Stimulated activated CD8-positive, alpha-beta memory T cell treated with anti-CD3 and anti-CD28 coated beads, Interleukin-12 subunit alpha, Interleukin-12 subunit beta, amount 100 ng/mL, for 24 hours (primary cell): Measurements from ENCODE around the gene ST6GALNAC1.
"Not testable (repeated sequence)": the region's sequence is repeated elsewhere in the genome, so short reads cannot be mapped to it uniquely, and the experiment has no call there.

Experiments used
- DNase-seq: peaks from one replicate; pipeline ENCODE4 v3.0.0-alpha.2; 2020; ENCODE audit errors: extremely low read depth

The ST6GALNAC1 gene

GRCh38 chr17:76642032-76642561, 1.5 kb downstream of the ST6GALNAC1 start:
- DNase-seq: no peak

GRCh38 chr17:76641501-76641900, 2.1 kb downstream of the ST6GALNAC1 start:
- no peak for DNase-seq

DNA sequence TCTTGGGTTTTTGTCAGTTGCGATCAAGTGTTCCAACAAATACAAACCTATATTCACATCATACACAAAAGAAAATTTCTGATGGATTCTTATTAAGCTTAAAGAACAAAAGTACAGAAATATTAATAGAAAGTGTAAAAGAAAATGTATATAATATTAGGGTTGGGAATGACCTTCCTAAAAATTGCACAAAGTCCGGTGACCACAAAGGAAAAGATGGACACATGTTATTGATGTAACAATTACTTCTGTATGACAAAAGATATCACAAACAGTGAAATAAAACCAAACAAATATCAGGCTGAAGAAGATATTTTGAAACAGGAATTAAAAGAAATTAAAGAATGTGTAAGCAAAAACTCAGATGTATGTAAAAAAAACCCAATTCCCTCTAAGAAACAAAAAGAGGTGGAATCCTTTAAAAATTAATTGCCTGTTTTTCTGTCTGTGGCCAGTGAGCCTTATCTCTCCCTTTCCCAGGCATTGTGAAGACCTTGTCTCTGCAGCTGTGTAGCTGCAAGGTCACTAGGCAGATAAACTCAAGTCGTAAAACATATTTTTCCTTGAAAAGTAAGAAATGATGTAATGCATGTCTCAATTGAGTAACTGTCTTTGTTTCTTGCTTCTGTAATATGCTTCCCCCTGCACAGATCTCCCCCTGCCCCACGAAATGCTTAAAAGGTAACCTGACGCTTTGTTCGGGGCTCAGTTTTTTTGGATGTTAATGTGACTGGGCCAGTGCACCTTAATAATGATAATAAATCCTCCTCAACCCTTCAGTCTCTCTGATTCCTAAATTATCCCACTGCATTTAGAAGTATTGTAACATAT, 2.8 kb downstream of the ST6GALNAC1 start:
- DNase-seq: no peak

DNA sequence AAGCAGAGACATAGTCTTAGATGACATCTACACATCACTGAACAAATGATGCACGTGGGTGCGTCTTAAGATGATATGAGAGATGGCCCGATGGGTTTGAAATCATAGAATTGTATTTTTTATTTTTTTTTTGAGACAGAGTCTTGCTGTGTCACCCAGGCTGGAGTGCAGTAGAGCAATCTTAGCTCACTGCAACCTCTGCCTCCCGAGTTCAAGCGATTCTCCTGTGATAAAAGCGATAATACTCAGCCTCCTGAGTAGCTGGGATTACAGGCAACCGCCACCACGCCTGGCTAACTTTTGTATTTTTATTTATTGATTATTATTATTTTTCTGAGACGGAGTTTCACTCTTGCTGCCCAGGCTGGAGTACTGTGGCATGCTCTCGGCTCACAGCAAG, 5.3 kb downstream of the ST6GALNAC1 start:
- no peak for DNase-seq

DNA sequence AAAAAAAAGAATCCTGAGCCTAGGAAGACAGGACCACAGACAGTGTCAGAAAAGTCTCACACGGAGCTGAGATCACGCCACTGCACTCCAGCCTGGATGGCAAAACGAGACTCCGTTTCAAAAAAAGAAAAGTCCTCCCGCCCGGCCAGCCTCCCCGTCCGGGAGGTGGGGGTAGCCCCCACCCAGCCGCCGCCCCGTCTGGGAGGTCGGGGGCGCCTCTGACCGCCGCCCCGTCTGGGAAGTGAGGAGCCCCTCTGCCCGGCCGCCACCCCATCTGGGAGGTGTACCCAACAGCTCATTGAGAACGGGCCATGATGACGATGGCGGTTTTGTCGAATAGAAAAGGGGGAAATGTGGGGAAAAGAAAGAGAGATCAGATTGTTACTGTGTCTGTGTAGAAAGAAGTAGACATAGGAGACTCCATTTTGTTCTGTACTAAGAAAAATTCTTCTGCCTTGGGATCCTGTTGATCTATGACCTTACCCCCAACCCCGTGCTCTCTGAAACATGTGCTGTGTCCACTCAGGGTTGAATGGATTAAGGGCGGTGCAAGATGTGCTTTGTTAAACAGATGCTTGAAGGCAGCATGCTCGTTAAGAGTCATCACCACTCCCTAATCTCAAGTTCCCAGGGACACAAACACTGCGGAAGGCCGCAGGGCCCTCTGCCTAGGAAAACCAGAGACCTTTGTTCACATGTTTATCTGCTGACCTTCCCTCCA, 6.9 kb downstream of the ST6GALNAC1 start:
- not testable (repeated sequence) for DNase-seq

DNA sequence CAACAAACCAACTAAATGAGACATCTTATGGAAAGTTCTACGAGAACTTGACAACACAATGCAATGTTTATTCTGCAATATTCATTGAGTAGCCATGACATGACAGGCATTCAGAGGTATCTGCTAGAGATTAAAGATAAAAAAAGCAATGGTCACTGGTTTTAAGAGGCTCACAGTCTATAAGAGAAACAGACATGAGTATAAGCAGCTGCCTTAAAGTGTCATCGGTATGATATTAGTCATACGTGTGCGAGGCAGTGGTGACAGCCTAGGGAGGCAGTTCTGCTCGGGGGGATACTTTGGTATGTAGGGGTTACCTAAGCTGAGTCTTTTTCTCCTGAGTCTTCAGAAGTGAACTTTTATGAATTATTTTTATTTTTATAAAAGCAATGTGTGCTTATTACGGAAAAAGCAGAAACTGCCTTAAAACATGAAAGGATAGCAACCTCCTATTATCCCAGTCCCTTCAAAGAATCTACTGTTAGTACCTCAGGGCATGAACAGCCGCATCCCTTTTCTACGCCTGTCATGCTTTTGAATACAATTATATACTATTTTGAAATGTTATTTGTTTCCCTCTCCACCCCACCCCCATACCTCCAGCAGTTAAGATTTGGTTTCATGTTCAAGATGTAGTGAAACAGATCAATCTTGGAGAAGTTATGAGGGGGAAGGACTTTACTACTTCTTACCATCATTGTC, 7.7 kb downstream of the ST6GALNAC1 start:
- DNase-seq: no peak

DNA sequence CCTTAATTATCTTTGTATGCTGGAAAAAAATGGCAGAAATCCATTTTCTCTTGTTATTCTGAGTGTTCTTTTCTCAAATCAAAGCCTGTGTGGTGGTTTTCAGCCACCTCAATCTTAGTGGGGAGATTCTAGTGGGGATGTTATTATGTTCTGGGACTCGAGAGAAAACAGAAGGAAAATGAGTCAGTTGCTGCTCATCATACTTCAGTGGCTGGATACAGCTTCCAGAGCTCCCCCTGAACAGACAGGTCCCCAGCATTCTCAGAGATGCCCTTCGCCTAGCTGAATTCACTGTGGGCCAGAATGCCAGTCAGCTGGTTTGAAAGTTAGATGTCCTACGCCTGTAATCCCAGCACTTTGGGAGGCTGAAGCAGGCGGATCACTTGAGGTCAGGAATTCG, 8.5 kb downstream of the ST6GALNAC1 start:
- DNase-seq: no peak

- DNase-seq: no peak
Measured at GRCh38 chr17:76633628-76634328, 9.8 kb downstream of the ST6GALNAC1 start.

DNA sequence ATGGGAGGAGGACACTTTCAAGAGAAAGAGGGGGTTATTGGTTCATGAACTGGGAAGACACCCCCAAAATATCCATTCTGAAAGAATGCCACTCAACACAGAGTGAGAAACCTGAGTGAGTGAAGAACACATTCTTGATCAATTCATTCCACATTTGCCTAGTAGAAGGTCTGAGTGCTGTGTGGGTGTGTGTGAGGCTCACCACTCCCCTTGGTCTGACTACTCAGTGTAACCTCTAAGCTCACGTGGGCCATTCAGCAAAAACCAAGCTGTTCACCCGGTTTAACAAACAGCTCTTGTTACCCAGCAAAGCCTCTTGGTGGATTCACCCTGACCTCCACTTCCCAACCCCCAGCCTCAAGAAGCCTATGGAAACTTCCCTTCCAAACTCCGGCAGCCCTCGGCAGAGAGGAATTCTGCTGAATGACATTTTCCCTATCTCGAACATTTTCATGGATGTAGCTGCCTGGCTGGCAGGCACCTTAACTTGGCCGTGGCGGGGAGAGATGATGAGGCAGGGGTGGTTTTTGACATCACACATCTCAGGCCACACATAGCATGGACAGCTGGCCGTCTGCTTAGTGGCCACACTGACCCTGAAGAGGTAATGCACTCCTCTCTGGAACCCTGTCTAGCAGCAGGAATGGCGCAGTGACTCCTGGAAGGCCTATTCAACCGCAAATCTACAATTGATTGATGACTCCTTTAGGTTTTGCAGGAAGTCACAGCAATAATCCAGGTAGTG, 11.6 kb downstream of the ST6GALNAC1 start:
- no peak for DNase-seq

GRCh38 chr17:76630151-76630550, 13.4 kb downstream of the ST6GALNAC1 start:
- no peak for DNase-seq

- no peak for DNase-seq
Measured at GRCh38 chr17:76627510-76627909, 16.0 kb downstream of the ST6GALNAC1 start.

DNA sequence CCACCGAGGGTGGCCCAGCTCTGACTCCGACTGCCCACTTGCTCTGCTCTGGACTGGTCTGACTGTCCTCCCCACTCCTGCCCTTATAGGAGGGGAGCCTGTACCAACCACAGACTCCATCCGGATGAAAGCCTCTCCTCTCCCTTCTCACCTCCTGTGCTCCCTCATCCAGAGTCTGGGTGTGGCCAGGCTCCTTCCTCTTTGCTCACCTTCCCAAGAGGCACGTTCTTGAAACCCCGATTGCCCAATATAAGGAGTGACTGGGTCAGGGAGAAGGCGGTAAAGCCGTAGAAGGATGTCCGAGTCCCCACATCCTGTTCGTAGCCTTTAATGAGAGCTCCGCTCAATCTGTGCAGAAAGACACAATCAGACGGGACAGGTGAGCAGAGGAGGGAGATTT, 17.1 kb downstream of the ST6GALNAC1 start:
- no peak for DNase-seq

- DNase-seq: no peak
Measured at GRCh38 chr17:76625496-76625895, 18.1 kb downstream of the ST6GALNAC1 start.

- DNase-seq: peak; percentile 35
Measured at GRCh38 chr17:76623271-76624146, 20.0 kb downstream of the ST6GALNAC1 start.

DNA sequence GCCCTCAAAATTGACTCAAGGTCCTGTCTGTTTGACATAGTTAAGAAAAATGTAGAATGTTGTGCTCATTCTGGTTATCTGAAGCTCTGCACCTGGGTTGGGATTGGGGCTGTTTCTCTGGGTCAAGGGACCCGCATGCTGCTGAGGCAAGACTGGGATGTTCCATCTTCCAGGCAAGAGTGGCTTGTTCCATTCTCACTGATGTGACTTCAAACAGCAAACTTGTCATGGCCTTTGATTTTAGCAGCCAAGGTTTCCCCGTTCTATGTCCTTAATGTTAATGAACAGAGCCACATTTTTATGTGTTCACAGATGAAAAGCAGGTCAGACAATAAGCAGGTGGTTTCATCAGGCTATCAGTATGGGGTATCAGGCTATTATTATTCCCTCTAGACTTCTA, 25.7 kb downstream of the ST6GALNAC1 start:
- DNase-seq: no peak

DNA sequence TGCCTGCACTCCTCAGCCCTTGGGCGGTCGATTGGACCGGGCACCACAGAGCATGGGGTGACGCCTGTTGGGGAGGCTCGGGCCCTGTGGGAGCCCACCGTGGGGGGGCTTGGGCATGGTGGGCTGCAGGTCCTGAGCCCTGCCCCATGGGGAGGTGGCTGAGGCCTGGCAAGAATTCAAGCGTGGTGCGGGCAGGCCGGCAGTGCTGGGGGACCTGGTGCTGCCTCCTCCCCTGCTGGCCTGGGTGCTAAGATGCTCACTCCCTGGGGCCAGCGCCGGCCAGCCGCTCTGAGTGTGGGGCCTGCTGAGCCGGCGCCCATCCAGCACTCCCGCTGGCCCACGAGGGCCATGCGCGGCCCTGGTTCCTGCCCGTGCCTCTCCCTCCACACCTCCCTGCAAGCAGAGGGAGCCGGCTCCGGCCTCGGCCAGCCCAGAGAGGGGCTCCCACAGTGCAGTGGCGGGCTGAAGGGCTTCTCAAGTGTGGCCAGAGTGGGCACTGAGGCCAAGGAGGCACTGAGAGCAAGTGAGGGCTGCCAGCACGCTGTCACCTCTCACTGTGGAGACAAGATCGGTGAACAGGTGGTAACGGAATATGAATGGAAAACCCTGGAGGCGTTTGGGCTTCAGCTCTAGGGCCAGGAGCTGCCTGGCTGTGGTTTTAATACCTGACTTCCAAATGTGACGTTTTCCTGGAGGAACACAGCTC, 28.5 kb downstream of the ST6GALNAC1 start:
- no peak for DNase-seq

DNA sequence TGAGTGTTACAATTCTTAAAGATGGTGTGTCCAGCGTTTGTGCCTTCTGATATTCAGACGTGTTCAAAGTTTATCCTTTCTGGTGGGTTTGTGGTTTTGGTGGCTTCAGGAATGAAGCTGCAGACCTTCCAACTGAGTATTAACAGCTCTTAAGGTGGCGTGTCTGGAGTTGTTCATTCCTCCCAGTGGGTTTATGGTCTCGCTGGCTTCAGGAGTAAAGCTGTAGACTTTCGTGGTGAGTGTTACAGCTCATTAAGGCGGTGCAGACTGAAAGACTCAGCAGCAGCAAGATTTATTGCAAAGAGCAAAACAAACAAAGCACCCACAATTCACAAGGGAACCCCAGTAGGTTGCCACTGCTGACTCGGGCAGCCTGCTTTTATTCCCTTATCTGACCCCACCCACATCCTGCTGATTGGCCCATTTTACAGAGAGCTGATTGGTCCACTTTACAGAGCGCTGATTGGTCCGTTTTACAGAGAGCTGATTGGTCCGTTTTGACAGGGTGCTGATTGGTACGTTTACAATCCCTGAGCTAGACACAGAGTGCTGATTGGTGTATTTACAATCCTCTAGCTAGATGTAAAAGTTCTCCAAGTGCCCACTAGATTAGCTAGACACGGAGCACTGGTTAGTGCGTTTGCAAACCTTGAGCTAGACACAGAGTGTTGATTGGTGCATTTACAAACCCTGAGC, 29.3 kb downstream of the ST6GALNAC1 start:
- DNase-seq: not testable (repeated sequence)

DNA sequence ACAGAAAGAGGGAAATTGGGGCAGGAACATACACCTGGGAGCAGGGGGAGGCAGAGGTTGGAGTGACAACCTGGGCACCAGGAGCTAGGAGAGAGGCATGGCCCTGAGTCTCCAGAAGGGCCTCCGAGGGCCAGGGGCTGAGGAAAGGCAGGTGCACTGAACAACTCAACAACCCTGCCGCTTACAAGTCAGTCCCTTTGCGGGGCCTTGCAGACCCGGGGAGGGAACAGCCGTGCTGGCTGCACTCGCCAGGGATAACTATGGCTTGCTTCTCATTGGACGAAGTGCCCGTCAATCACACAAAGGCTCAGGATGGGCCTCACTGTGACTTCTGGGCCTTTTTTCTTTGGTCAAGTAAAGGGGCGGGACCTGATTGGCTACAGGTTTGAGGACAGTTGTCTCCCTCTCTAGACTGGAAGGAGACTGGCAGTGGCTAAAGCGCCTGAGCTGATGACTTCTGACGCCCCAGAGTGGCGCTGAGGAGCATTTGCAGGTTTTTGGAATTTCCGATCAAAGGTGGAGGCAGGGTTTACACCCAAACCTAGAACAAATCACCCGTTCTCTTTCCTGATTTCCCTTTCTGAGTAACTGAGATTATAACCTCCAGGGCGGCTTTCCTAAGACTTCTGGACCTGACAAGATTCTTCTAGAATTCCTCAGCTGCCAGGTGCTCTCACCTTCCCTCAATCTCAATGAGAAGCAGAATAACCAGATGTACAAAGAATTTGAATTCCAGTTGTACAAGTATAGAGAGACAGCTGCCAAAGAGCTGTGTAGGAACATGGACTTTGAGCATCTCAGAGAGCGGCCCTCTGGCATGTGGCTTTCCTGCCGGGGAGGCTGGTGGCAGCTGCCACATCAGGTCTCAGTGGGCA, 30.3 kb downstream of the ST6GALNAC1 start:
- no peak for DNase-seq
